CD4-positive, alpha-beta T cell treated with Interleukin-2 at 100 ng/mL for 4 hours (primary cell): ENCODE results near the gene MBOAT2.
"Not testable (repeated sequence)": the region's sequence is repeated elsewhere in the genome, so short reads cannot be mapped to it uniquely, and the experiment has no call there.

Source experiments
- DNase-seq: peaks from one replicate; pipeline ENCODE4 v3.0.0-alpha.2; 2020; ENCODE audit warnings: low spot score

Gene MBOAT2

GRCh38 chr2:8954990-8955389 is 48.5 kb downstream of the MBOAT2 start:
- DNase-seq = no peak

- no peak for DNase-seq
Measured at GRCh38 chr2:8953525-8953924, 50.0 kb downstream of the MBOAT2 start.

- no peak for DNase-seq
Measured at GRCh38 chr2:8939486-8940114, 63.9 kb downstream of the MBOAT2 start.

- DNase-seq = no peak
Measured at GRCh38 chr2:8938384-8938783, 65.1 kb downstream of the MBOAT2 start.

- no peak for DNase-seq
Measured at GRCh38 chr2:8935982-8936381, 67.5 kb downstream of the MBOAT2 start.

GRCh38 chr2:8934338-8934737 is 69.1 kb downstream of the MBOAT2 start:
- DNase-seq = no peak

- DNase-seq = no peak
Measured at GRCh38 chr2:8932702-8933101, 70.8 kb downstream of the MBOAT2 start.

- DNase-seq = not testable (repeated sequence)
Measured at GRCh38 chr2:8930185-8930584, 73.3 kb downstream of the MBOAT2 start.

- DNase-seq = no peak
Measured at GRCh38 chr2:8929128-8929527, 74.4 kb downstream of the MBOAT2 start.

- no peak for DNase-seq
Measured at GRCh38 chr2:8927510-8928455, 75.7 kb downstream of the MBOAT2 start.

- no peak for DNase-seq
Measured at GRCh38 chr2:8926356-8926755, 77.1 kb downstream of the MBOAT2 start.

GRCh38 chr2:8925411-8925810 is 78.1 kb downstream of the MBOAT2 start:
- no peak for DNase-seq

- no peak for DNase-seq
Measured at GRCh38 chr2:8923183-8923582, 80.3 kb downstream of the MBOAT2 start.

GRCh38 chr2:8922431-8922830 is 81.1 kb downstream of the MBOAT2 start:
- no peak for DNase-seq

- DNase-seq = no peak
Measured at GRCh38 chr2:8918412-8918811, 85.1 kb downstream of the MBOAT2 start.

GRCh38 chr2:8915941-8916340 is 87.5 kb downstream of the MBOAT2 start:
- DNase-seq = no peak

GRCh38 chr2:8913767-8914166 is 89.7 kb downstream of the MBOAT2 start:
- not testable (repeated sequence) for DNase-seq

- no peak for DNase-seq
Measured at GRCh38 chr2:8907764-8908288, 95.7 kb downstream of the MBOAT2 start.

GRCh38 chr2:8903924-8904323 is 99.6 kb downstream of the MBOAT2 start:
- not testable (repeated sequence) for DNase-seq

GRCh38 chr2:8902757-8903156 is 100.7 kb downstream of the MBOAT2 start:
- not testable (repeated sequence) for DNase-seq

GRCh38 chr2:8897206-8897605 is 106.3 kb downstream of the MBOAT2 start:
- not testable (repeated sequence) for DNase-seq

- DNase-seq = not testable (repeated sequence)
Measured at GRCh38 chr2:8896671-8897070, 106.8 kb downstream of the MBOAT2 start.
